Adrenal gland (tissue), 5 donors: ENCODE results near the gene TGFB1I1.

Experiments used
- POLR2A ChIP-seq, 2 donors: fragments of 450-650 bp; IDR thresholded peaks; one replicate each; pipeline ENCODE4 v1.6.1; 2017; ENCODE audit warnings: antibody characterized with exemption in 2 of 2, mild to moderate bottlenecking in 2 of 2, moderate library complexity in 1 of 2
- TF ChIP-seq, protein P1 (sequence below), 6 experiments: fragments of 450-650 bp in 4 of 6; fragments of 200-600 bp in 2 of 6; sonication (generic) in 1 of 6; IDR thresholded peaks; 1 replicate in 5 of 6; 2 replicates in 1 of 6; pipeline versions ENCODE4 v1.5.1 to v1.8.0; 2016 to 2021; ENCODE audit warnings: antibody characterized with exemption in 6 of 6, mild to moderate bottlenecking in 2 of 6, moderate library complexity in 1 of 6
- donor health status: DM: no; HTN: no; CAD: no.

GRCh38 chr16:31474173-31474714 is 2.3 kb downstream of the TGFB1I1 start:
- TF ChIP-seq POLR2A (IDR thresholded peaks at IDR 0.05), result no peak
- TF ChIP-seq, protein P1, sequence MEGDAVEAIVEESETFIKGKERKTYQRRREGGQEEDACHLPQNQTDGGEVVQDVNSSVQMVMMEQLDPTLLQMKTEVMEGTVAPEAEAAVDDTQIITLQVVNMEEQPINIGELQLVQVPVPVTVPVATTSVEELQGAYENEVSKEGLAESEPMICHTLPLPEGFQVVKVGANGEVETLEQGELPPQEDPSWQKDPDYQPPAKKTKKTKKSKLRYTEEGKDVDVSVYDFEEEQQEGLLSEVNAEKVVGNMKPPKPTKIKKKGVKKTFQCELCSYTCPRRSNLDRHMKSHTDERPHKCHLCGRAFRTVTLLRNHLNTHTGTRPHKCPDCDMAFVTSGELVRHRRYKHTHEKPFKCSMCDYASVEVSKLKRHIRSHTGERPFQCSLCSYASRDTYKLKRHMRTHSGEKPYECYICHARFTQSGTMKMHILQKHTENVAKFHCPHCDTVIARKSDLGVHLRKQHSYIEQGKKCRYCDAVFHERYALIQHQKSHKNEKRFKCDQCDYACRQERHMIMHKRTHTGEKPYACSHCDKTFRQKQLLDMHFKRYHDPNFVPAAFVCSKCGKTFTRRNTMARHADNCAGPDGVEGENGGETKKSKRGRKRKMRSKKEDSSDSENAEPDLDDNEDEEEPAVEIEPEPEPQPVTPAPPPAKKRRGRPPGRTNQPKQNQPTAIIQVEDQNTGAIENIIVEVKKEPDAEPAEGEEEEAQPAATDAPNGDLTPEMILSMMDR (IDR thresholded peaks at IDR 0.05), result no peak
